Measurements from ENCODE around the gene PPDPF.
"Not testable (repeated sequence)": the region's sequence is repeated elsewhere in the genome, so short reads cannot be mapped to it uniquely, and the experiment has no call there.

PPDPF gene

GRCh38 chr20:63553251-63553932, 32.8 kb downstream of the PPDPF start:
- DNase-seq: no peak

GRCh38 chr20:63553933-63554290, 33.3 kb downstream of the PPDPF start, which contains the start of gene FNDC11:
FNDC11 (plus strand) TSS chr20:63554159; CDS start chr20:63555664, 1,505 bp downstream.
- DNase-seq: no peak

- no peak for DNase-seq
Measured at GRCh38 chr20:63554361-63555278, 34.1 kb downstream of the PPDPF start.

- DNase-seq: no peak
Measured at GRCh38 chr20:63555661-63556381, 35.3 kb downstream of the PPDPF start.

- no peak for DNase-seq
Measured at GRCh38 chr20:63556873-63557478, 36.4 kb downstream of the PPDPF start.

- no peak for DNase-seq
Measured at GRCh38 chr20:63557481-63557891, 36.9 kb downstream of the PPDPF start.

GRCh38 chr20:63558804-63559484, 38.4 kb downstream of the PPDPF start:
- DNase-seq: no peak

- DNase-seq: not testable (repeated sequence)
Measured at GRCh38 chr20:63559485-63560332, 39.1 kb downstream of the PPDPF start.

- no peak for DNase-seq
Measured at GRCh38 chr20:63560333-63560805, 39.8 kb downstream of the PPDPF start.

- DNase-seq: no peak
Measured at GRCh38 chr20:63560856-63561609, 40.5 kb downstream of the PPDPF start.

GRCh38 chr20:63561624-63562396, 41.2 kb downstream of the PPDPF start:
- DNase-seq: no peak

GRCh38 chr20:63562461-63563224, 42.1 kb downstream of the PPDPF start:
- no peak for DNase-seq

GRCh38 chr20:63563225-63563935, 42.8 kb downstream of the PPDPF start:
- DNase-seq: no peak

- no peak for DNase-seq
Measured at GRCh38 chr20:63564036-63564810, 43.7 kb downstream of the PPDPF start.

- DNase-seq: no peak
Measured at GRCh38 chr20:63565021-63565698, 44.6 kb downstream of the PPDPF start.

GRCh38 chr20:63565699-63566335, 45.3 kb downstream of the PPDPF start:
- DNase-seq: no peak
